GM20000 (cell line): ENCODE measurements around the gene VAX1.
A peak's percentile ranks its signal among the peaks of the same experiment; 100 is the strongest.

Experiments used
- DNase-seq: peaks from one replicate; pipeline ENCODE4 v3.0.0; 2012; ENCODE audit warnings: low spot score
- TF ChIP-seq, protein P1 (sequence below): IDR thresholded peaks from 2 replicates; pipeline ENCODE4 v1.5.1; 2012; ENCODE audit warnings: mild to moderate bottlenecking, control low read depth; ENCODE audit errors: extremely low read depth, missing control alignments

The VAX1 gene

DNA sequence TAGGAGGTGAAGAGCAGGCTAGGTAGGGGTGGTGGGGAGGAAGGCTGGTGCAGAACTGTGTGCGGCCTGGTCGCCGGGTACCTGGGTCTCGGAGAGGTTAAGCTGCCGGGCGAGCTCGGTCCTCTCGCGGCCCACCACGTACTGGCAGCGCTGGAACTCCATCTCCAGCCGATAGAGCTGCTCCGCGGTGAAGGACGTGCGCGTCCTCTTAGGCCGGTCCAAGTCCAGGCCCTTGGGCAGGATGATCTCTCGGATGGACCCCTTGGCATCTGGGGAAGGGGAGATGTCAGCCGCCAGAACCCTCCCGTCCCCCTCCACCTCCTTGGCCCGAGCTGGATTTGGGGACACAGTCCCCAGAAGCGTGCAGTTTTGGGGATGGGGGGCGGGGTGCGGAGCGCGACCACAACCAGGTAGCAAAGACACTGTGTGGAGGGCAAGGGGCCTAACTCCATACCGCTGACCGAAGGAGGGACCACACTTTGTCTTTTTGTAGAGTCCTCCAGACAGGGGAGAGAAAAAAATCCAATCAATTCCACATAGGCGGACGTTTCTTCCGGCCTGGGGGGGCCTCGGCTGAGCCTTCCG lies 1.6 kb downstream of the VAX1 start:
- peak; percentile 29 for DNase-seq
- TF ChIP-seq, protein P1, sequence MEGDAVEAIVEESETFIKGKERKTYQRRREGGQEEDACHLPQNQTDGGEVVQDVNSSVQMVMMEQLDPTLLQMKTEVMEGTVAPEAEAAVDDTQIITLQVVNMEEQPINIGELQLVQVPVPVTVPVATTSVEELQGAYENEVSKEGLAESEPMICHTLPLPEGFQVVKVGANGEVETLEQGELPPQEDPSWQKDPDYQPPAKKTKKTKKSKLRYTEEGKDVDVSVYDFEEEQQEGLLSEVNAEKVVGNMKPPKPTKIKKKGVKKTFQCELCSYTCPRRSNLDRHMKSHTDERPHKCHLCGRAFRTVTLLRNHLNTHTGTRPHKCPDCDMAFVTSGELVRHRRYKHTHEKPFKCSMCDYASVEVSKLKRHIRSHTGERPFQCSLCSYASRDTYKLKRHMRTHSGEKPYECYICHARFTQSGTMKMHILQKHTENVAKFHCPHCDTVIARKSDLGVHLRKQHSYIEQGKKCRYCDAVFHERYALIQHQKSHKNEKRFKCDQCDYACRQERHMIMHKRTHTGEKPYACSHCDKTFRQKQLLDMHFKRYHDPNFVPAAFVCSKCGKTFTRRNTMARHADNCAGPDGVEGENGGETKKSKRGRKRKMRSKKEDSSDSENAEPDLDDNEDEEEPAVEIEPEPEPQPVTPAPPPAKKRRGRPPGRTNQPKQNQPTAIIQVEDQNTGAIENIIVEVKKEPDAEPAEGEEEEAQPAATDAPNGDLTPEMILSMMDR, result no peak

DNA sequence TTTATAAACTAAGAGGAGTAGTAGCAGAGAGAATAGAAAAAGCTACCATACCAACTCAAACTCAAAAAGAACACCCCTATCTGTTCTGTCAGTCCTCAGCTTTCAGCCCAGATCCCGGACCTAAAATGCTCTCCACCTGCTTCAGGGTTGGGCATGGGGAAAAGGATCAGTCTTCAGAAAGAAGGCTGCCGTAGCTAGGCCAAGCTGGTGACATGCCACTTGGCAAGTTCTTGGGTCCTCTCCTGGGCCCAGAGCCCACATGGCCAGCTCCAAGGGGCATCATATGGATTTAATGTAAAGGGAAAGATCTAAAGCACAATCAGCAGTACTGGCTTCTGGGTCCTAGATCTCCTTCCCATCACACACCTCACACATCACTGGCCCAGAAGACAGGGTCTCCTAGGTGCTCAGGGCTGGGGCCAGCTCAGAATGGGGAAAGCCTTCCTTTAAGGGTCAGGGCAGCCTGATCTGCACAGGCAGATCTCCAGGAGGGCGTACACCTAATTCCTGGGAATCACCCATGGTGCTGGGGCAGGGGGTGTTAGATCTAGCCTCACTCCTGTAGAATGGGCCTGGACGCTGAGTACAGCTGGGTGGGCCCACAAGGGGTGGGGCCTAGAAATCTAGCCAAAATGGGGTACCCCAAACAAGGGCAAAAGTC lies 2.5 kb downstream of the VAX1 start:
- DNase-seq, result peak; percentile 29
- TF ChIP-seq, protein P1, result no peak

DNA sequence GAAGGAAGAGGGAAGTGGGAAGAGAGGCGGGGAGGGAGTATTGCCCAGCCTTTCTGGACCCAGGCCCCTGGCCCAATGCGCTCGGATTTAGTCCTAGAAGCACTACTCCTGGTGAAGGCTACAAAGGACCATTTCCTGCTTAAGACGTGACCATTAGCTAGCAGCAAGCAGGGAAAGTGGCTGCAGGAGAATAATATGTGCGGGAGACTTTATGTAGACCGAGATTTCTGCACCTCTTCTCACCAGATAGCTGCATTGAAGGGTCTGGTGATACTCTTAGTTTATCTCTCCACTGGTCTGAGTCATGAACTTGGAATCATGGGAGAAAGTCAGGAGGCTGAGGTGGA lies 3.1 kb downstream of the VAX1 start:
- TF ChIP-seq, protein P1, result no peak
- DNase-seq, result peak; percentile 34

DNA sequence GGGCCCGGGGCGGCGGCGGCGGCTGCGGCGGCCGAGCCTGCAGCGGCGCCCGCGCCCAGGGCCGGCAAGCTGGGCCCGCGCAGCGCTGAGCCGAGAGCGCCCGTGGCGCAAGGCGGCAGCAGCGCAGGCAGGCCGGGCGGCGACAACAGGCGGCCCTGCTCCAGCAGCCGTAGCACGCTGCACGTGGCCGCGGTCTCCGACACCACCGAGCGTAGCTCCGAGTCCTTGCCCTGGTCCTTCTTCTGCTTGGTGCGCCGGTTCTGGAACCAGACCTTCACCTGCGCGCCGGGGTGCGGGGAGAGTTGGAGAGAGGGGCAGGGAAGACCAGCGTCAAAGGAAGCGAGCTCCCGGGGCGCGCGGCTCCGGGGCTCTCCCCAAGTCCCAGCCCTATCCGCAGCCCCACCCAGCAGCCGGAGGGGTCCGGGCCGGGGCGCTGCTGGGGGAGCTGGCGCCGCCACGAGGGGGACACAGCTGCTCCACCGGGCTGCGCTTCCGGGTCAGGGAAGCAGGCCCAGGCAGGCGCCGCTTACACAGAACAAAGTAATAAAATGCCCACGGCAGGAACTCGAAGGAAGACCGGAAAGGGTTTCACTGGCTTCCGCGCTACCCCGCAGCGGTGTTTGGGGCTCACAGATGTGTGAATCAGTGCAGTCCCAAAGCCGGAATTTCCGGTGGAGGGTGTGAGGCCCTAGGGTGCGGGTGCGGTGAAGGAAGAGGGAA lies 3.6 kb downstream of the VAX1 start:
- TF ChIP-seq, protein P1, result no peak
- peak; percentile 31 for DNase-seq

GRCh38 chr10:117134056-117134305 lies 4.1 kb downstream of the VAX1 start:
- TF ChIP-seq, protein P1, result no peak
- peak; percentile 37 for DNase-seq

GRCh38 chr10:117133273-117134055 lies 4.6 kb downstream of the VAX1 start:
- DNase-seq, result peak; percentile 32
- TF ChIP-seq, protein P1, result no peak

GRCh38 chr10:117132751-117133231 lies 5.3 kb downstream of the VAX1 start:
- TF ChIP-seq, protein P1, result no peak
- DNase-seq, result peak; percentile 41
